GM18498 (cell line): ENCODE measurements around the gene PID1.

Experiments
- ATAC-seq: cut with Tn5 transposase; IDR thresholded peaks from one replicate; pipeline ENCODE4 v1.9.1; 2021; ENCODE audit warnings: mild to moderate bottlenecking, moderate library complexity; ENCODE audit not compliant: unreplicated experiment

PID1 gene

DNA sequence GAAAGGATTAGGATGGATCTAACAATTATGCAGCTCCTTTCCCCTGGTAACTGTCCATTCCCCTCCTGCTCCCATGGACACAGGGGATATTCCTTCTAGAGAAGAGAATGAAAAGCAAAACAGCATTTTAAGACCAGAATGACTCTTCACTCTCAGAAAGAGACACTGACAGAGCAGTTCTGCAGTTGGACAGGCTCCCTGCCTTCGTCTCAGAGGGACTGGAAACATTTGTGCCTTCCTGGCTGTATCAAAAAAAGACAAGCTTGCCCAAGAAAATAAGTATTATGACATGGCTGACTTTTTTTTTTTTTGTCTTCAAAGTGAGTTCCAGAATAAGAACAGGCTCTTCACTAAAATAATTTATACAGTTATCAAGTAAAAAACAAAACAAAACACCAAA lies 9.5 kb downstream of the PID1 start:
- ATAC-seq: no peak

GRCh38 chr2:229261076-229261475 lies 10.0 kb downstream of the PID1 start:
- ATAC-seq: no peak

- no peak for ATAC-seq
Observed at GRCh38 chr2:229257985-229258384, 13.1 kb downstream of the PID1 start.

GRCh38 chr2:229256376-229256775 lies 14.7 kb downstream of the PID1 start:
- no peak for ATAC-seq

DNA sequence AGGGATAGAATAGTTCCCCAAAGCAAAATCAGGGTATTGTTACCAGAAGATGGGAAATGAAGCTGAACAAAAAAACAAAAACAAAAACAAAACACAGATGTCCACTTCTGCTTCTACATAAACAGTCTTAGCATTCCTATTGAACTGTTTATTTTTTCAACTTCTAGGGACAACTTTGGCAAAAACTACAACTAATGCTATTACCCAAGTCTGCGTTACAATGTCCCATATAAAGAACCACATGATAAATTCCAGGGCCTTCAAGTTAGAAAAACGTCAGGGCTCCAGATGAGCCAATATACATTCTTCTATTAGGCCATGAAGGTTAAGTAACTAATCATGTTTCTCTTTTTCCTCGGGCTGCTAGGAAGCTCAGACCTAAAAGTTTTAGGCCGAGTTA lies 16.9 kb downstream of the PID1 start:
- no peak for ATAC-seq

- ATAC-seq: no peak
Observed at GRCh38 chr2:229252996-229253395, 18.1 kb downstream of the PID1 start.

GRCh38 chr2:229252280-229252679 lies 18.8 kb downstream of the PID1 start:
- ATAC-seq: no peak

- ATAC-seq: no peak
Observed at GRCh38 chr2:229249536-229249935, 21.6 kb downstream of the PID1 start.

DNA sequence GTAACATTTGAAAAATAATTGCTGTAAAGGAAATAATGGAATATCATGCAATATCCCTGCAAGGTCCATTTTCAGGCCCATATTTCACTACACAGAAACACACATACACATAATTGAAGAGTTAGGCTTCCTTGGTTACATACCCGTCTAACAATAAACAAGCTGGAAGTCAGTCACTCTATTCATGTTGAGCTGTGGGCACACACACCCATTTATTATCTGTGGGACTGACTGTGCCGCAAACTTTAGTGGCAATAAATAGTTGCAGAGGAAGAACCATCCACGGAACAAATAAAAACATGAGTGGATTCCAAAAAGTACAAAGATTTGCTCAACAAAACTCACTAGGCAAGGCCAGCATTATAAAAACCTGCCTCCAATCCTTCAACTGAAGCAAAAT lies 24.8 kb downstream of the PID1 start:
- no peak for ATAC-seq

- no peak for ATAC-seq
Observed at GRCh38 chr2:229244975-229245374, 26.1 kb downstream of the PID1 start.

DNA sequence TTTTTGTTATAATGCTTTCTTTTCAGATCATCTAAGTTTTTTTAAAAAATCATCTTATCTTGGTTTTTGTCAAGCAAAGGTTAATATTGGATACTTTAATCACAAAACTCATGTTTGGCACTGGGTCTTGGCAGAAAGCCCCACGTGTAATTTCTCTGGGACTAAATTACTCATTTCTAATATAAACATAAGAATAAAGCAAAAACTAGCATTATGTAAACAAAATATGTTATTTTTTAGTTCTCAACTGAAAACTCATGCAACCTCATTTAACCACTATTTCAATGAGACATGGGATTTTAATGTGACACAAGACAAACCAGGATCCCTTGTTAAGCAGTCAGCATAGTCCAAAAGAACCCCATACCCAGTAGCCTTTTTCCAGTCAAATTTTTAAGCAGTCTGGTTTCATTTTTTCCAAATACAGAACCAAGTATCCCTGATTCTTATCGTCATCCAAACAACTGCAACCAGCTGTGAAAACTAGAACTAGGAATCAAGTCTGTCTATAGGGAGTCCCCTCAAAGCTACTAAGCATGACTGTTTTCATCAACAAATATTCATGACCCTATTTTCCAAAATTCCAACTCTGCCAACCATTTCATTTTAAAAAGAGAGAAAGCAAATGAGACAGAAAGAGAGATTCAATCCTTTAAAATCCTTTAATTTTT lies 27.1 kb downstream of the PID1 start:
- no peak for ATAC-seq

DNA sequence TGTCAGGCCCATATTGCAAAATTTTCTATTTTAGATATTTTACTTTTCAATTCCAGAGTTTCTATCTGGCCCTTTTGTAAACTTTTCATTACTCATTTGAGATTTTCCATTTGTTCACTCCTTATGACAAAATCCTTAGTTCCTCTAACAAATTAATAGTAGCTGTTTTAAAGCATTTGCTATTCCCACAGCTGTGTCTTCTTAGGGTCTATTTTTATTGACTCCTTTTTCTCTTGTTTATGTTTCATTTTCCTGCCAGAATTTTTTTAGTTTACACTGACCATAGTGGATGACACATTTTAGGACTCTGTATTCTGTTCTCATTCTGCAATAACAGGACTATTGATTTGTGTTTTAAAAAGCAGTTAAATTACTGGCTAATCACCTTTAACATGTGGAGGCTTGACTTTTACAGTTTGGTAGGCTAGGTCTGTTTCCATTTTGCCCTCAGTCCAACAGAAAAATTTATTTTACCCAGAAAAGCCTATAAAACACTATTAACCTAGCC lies 30.0 kb downstream of the PID1 start:
- no peak for ATAC-seq

GRCh38 chr2:229239021-229239420 lies 32.1 kb downstream of the PID1 start:
- no peak for ATAC-seq

- no peak for ATAC-seq
Observed at GRCh38 chr2:229237270-229237669, 33.8 kb downstream of the PID1 start.

DNA sequence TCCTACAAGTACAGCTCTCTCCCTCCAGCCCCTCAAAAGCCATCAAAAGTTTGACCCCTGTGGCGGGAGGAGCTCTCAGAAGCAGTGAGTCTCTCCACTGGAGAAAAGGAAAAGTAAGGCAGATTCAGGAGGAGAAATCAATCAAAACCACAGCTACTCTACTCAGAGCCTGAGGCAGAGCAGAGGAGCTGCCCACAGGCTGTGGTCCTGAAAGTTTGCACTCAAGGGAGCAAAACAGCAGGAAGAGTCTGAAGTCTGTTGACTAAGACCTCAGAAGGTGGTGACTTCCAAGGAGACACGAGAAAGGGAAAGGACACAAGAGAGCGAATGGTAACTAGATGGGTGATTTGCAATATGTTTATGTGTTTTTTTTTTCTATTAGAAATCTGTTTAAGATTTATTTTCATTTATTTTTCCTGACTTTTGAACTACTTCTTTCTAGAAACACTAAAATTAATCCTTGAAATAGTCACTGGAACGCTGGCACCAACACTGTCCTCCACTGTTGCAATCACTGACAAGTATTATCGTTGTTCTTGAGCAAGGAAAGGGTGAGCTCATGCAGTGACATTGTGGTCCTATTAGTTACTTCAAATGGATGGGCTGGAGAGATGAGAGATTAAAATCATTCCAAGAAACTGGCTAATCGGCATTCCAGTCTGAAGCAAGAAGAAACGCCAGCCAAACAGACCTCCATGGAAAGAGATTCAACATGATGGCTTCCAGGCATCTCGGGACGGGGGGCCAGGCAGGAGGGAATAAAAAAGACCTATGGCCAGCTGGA lies 35.8 kb downstream of the PID1 start:
- no peak for ATAC-seq

- no peak for ATAC-seq
Observed at GRCh38 chr2:229231885-229232284, 39.2 kb downstream of the PID1 start.

- ATAC-seq: no peak
Observed at GRCh38 chr2:229231328-229231868, 39.7 kb downstream of the PID1 start.

GRCh38 chr2:229230911-229231310 lies 40.2 kb downstream of the PID1 start:
- no peak for ATAC-seq

GRCh38 chr2:229230256-229230655 lies 40.8 kb downstream of the PID1 start:
- ATAC-seq: no peak

- no peak for ATAC-seq
Observed at GRCh38 chr2:229226382-229226781, 44.7 kb downstream of the PID1 start.

GRCh38 chr2:229223107-229223506 lies 48.0 kb downstream of the PID1 start:
- no peak for ATAC-seq

GRCh38 chr2:229221641-229222040 lies 49.4 kb downstream of the PID1 start:
- ATAC-seq: no peak
